HG02840 (cell line): ENCODE results near the gene MYF6.
A peak's percentile ranks its signal among the peaks of the same experiment; 100 is the strongest.
"Not testable (repeated sequence)": the region's sequence is repeated elsewhere in the genome, so short reads cannot be mapped to it uniquely, and the experiment has no call there.

Source experiments
- ATAC-seq: cut with Tn5 transposase; IDR thresholded peaks from one replicate; pipeline ENCODE4 v1.9.1; 2021; ENCODE audit warnings: mild to moderate bottlenecking, moderate library complexity, moderate number of reproducible peaks; ENCODE audit not compliant: unreplicated experiment, low FRiP score

Gene MYF6

GRCh38 chr12:80707126-80707829 is at the start of gene MYF6:
TSS of gene MYF6 (plus strand) at chr12:80707634. CDS start at chr12:80707720, 86 bp downstream.
- no peak for ATAC-seq

GRCh38 chr12:80659512-80660063 is 47.8 kb upstream of the MYF6 start:
- ATAC-seq = no peak

- no peak for ATAC-seq
Measured at GRCh38 chr12:80662586-80662985, 44.8 kb upstream of the MYF6 start.

GRCh38 chr12:80670214-80670613 is 37.2 kb upstream of the MYF6 start:
- ATAC-seq = no peak

- not testable (repeated sequence) for ATAC-seq
Measured at GRCh38 chr12:80676042-80676636, 31.3 kb upstream of the MYF6 start.

- no peak for ATAC-seq
Measured at GRCh38 chr12:80676856-80677255, 30.6 kb upstream of the MYF6 start.

- no peak for ATAC-seq
Measured at GRCh38 chr12:80677994-80678393, 29.4 kb upstream of the MYF6 start.

- ATAC-seq = no peak
Measured at GRCh38 chr12:80679346-80680131, 27.9 kb upstream of the MYF6 start.

GRCh38 chr12:80681287-80681686 is 26.1 kb upstream of the MYF6 start:
- peak; percentile 53 for ATAC-seq

GRCh38 chr12:80681786-80682185 is 25.6 kb upstream of the MYF6 start:
- no peak for ATAC-seq

- no peak for ATAC-seq
Measured at GRCh38 chr12:80684077-80684495, 23.3 kb upstream of the MYF6 start.

- no peak for ATAC-seq
Measured at GRCh38 chr12:80690090-80690489, 17.3 kb upstream of the MYF6 start.

GRCh38 chr12:80690513-80690912 is 16.9 kb upstream of the MYF6 start:
- no peak for ATAC-seq

GRCh38 chr12:80692114-80692513 is 15.3 kb upstream of the MYF6 start:
- no peak for ATAC-seq

- ATAC-seq = no peak
Measured at GRCh38 chr12:80697270-80697887, 10.1 kb upstream of the MYF6 start.

GRCh38 chr12:80698256-80698655 is 9.2 kb upstream of the MYF6 start:
- ATAC-seq = no peak

GRCh38 chr12:80698847-80699542 is 8.4 kb upstream of the MYF6 start:
- no peak for ATAC-seq

- no peak for ATAC-seq
Measured at GRCh38 chr12:80700327-80700726, 7.1 kb upstream of the MYF6 start.

- ATAC-seq = no peak
Measured at GRCh38 chr12:80701388-80701787, 6.0 kb upstream of the MYF6 start.
